A673 (cell line): Measurements from ENCODE around the gene GRID1. TPM values are rescaled to one million over a fixed set of nuclear protein-coding genes. Genes with fewer than 3 reads are reported as not detected.
A peak's percentile ranks its signal among the peaks of the same experiment; 100 is the strongest.

Experiments
- BruUV-seq: library from RNA; stranded (reverse); fragments of 400-500 nt; replicated peaks from 2 replicates; lab custom pipeline; 2021; lab: Mats Ljungman, UMichigan
- CTCF ChIA-PET: fragments of 300-600 bp; sonication (Branson Sonifier 250); formaldehyde crosslinking; loops from one replicate; lab custom pipeline; 2022; ENCODE audit warnings: antibody characterized with exemption; lab: Charles Lee
- POLR2A ChIA-PET: fragments of 300-600 bp; sonication (Branson Sonifier 250); formaldehyde crosslinking; loops from one replicate; lab custom pipeline; 2022; ENCODE audit warnings: antibody characterized with exemption; ENCODE audit not compliant: low non-redundant PET; lab: Charles Lee
- DNase-seq: peaks from one replicate; pipeline ENCODE4 v3.0.0-alpha.2; 2015; ENCODE audit warnings: low spot score
- H3K27ac ChIP-seq: fragments of 200-600 bp; sonication (generic); 2 replicates; pipeline ENCODE4 v1.5.1; 2016; ENCODE audit warnings: mixed run types, low read depth, mild to moderate bottlenecking, mixed read lengths, antibody characterized with exemption, low read length; ENCODE audit not compliant: poor library complexity, severe bottlenecking
- H3K27me3 ChIP-seq: fragments of 200-600 bp; sonication (generic); replicated peaks from 2 replicates; pipeline ENCODE4 v1.6.1; 2017; ENCODE audit warnings: mixed run types, low read depth, mild to moderate bottlenecking, mixed read lengths, antibody characterized with exemption, low read length; ENCODE audit not compliant: insufficient read depth, poor library complexity
- H3K36me3 ChIP-seq: fragments of 200-600 bp; sonication (generic); 2 replicates; pipeline ENCODE4 v1.6.1; 2016; ENCODE audit warnings: mixed run types, mild to moderate bottlenecking, mixed read lengths, antibody characterized with exemption, low read length; ENCODE audit not compliant: insufficient read depth, poor library complexity, severe bottlenecking
- H3K4me1 ChIP-seq: fragments of 200-600 bp; sonication (generic); 2 replicates; pipeline ENCODE4 v1.6.1; 2017; ENCODE audit warnings: mixed run types, mild to moderate bottlenecking, mixed read lengths, antibody characterized with exemption, low read length; ENCODE audit not compliant: insufficient read depth, poor library complexity, severe bottlenecking
- H3K4me3 ChIP-seq: fragments of 200-600 bp; sonication (generic); 2 replicates; pipeline ENCODE4 v1.5.1; 2016; ENCODE audit warnings: low read depth, mixed run types, mild to moderate bottlenecking, mixed read lengths, low read length; ENCODE audit not compliant: poor library complexity, severe bottlenecking
- H3K9me3 ChIP-seq: fragments of 200-600 bp; sonication (generic); 2 replicates; pipeline ENCODE4 v1.6.1; 2016; ENCODE audit warnings: mixed run types, low read depth, mild to moderate bottlenecking, mixed read lengths, antibody characterized with exemption, low read length; ENCODE audit not compliant: poor library complexity, severe bottlenecking
- CTCF ChIP-seq: fragments of 300-800, 200-600 bp; sonication (generic); conservative IDR thresholded peaks from 2 replicates; pipeline ENCODE4 v1.5.1; 2017; ENCODE audit warnings: low read depth, mild to moderate bottlenecking, antibody characterized with exemption, low read length, moderate library complexity, mixed read lengths
- EZH2 ChIP-seq: fragments of 200-600 bp; sonication (generic); IDR thresholded peaks from 2 replicates; pipeline ENCODE4 v1.6.1; 2017; ENCODE audit warnings: borderline replicate concordance, low read depth, mild to moderate bottlenecking, mixed read lengths, antibody characterized with exemption, low read length; ENCODE audit not compliant: poor library complexity, severe bottlenecking
- intact Hi-C: fragments of 100-400 bp; cut with micrococcal nuclease; formaldehyde crosslinking; loops from one replicate; pipeline ENCODE4 v1.10.0; 2022; ENCODE audit not compliant: unreplicated experiment
- total RNA-seq: library from RNA; stranded (reverse); gene quantifications from 2 replicates; pipeline ENCODE4 v1.2.3, GENCODE V29; 2021

The GRID1 gene
- total RNA-seq, 1 experiment from 2014 or later = not detected

- peak; percentile 33 for DNase-seq
These were observed 163.3 kb downstream of the GRID1 start for GRCh38 chr10:86203162-86203905.

GRCh38 chr10:86202226-86202735 is 164.3 kb downstream of the GRID1 start:
- CTCF ChIA-PET = no interaction called here
- intact Hi-C loops = no loop called here
- BruUV-seq = no TSS peak
- Histone ChIP-seq H3K9me3 (no peaks in the 10 kb centered on the region), H3K36me3 (no peaks in the 10 kb centered on the region), H3K27me3 (peaks cover 56% of the 10 kb centered on the region), H3K4me1 (no peaks in the 10 kb centered on the region), H3K4me3 (no peak overlapping the region), H3K27ac (no peak overlapping the region)
- POLR2A ChIA-PET = no interaction called here
- TF ChIP-seq EZH2 (no peak), CTCF (no peak)
- no peak for DNase-seq

More at GRCh38 chr10:86203162-86203905, 163.3 kb downstream of the GRID1 start:
- Histone ChIP-seq H3K27me3 (peaks cover 46% of the 10 kb centered on the region), H3K27ac (no peak overlapping the region), H3K9me3 (no peaks in the 10 kb centered on the region), H3K4me1 (no peaks in the 10 kb centered on the region), H3K36me3 (no peaks in the 10 kb centered on the region), H3K4me3 (no peak overlapping the region)
- CTCF ChIA-PET = no interaction called here
- intact Hi-C loops = no loop called here
- no TSS peak for BruUV-seq
- POLR2A ChIA-PET = no interaction called here
- TF ChIP-seq EZH2 (no peak), CTCF (no peak)

- Histone ChIP-seq H3K9me3 (no peaks in the 10 kb centered on the region), H3K27ac (no peak overlapping the region), H3K4me1 (no peaks in the 10 kb centered on the region), H3K4me3 (no peak overlapping the region), H3K36me3 (no peaks in the 10 kb centered on the region), H3K27me3 (peaks cover 68% of the 10 kb centered on the region)
- ChIA-PET POLR2A (no interaction called here), CTCF (no interaction called here)
- DNase-seq = no peak
- intact Hi-C loops = no loop called here
- BruUV-seq = no TSS peak
- TF ChIP-seq CTCF = no peak
These were observed 165.7 kb downstream of the GRID1 start for GRCh38 chr10:86200867-86201266.
